Activated CD8-positive, alpha-beta T cell treated with anti-CD3 and anti-CD28 coated beads for 36 hours (primary cell): ENCODE data around the gene CREBZF. TPM values are rescaled to one million over a fixed set of nuclear protein-coding genes. Genes with fewer than 3 reads are reported as not detected.
A peak's percentile ranks its signal among the peaks of the same experiment; 100 is the strongest.

Experiments used
- ATAC-seq: fragments of 200-7000 bp; cut with Tn5 transposase; one replicate; pipeline ENCODE4 v1.10.0; 2021; ENCODE audit warnings: mild to moderate bottlenecking, moderate library complexity
- CTCF ChIA-PET: fragments of 350-600 bp; sonication (Branson Sonifier 250); formaldehyde crosslinking; loops from one replicate; lab custom pipeline; 2021; ENCODE audit warnings: antibody characterized with exemption; lab: Charles Lee
- POLR2A ChIA-PET: fragments of 350-600 bp; sonication (Branson Sonifier 250); formaldehyde crosslinking; loops from one replicate; lab custom pipeline; 2021; ENCODE audit warnings: antibody characterized with exemption; lab: Charles Lee
- DNase-seq: peaks from one replicate; pipeline ENCODE4 v3.0.0-alpha.2; 2020
- H3K27ac Mint-ChIP-seq: one replicate; pipeline ENCODE4 v1.8.0; 2021; ENCODE audit warnings: mild to moderate bottlenecking, mixed read lengths
- H3K27me3 Mint-ChIP-seq: one replicate; pipeline ENCODE4 v1.8.0; 2021; ENCODE audit warnings: mixed read lengths
- H3K36me3 Mint-ChIP-seq: one replicate; pipeline ENCODE4 v1.8.0; 2021; ENCODE audit warnings: low read depth, mixed read lengths
- H3K4me1 Mint-ChIP-seq: one replicate; pipeline ENCODE4 v1.8.0; 2021; ENCODE audit warnings: low read depth, mixed read lengths
- H3K4me3 Mint-ChIP-seq: one replicate; pipeline ENCODE4 v1.8.0; 2021; ENCODE audit warnings: mild to moderate bottlenecking, moderate library complexity, mixed read lengths
- H3K9me3 Mint-ChIP-seq: one replicate; pipeline ENCODE4 v1.8.0; 2021; ENCODE audit warnings: mixed read lengths
- CTCF ChIP-seq: fragments of 200-600 bp; IDR thresholded peaks from one replicate; pipeline ENCODE4 v1.8.0; 2022; ENCODE audit warnings: antibody characterized with exemption, mild to moderate bottlenecking
- intact Hi-C: fragments of 100-400 bp; cut with micrococcal nuclease; formaldehyde crosslinking; loops from one replicate; pipeline ENCODE4 v1.10.0; 2022
- total RNA-seq, 2 experiments: library from RNA; stranded (reverse); gene quantifications; one replicate each; pipeline ENCODE4 v1.2.3, GENCODE V29; 2021

CREBZF gene
- total RNA-seq, 2 experiments from 2014 or later, result 44.8 to 46.5 TPM

- POLR2A ChIA-PET, result interaction anchor here (0.5 to 4.1 kb wide), 18 partner anchors 9 to 607 kb away, joined by 3 to 38 read pairs (median 4); partner anchors contain the start of genes CREBZF, DLG2 and TMEM126B
- no peak for TF ChIP-seq CTCF
- Mint-ChIP-seq H3K9me3 (no peaks in the 10 kb centered on the region), H3K27me3 (peaks cover 8% of the 10 kb centered on the region), H3K4me3 (peak within 1 kb of the TSS; percentile 90), H3K36me3 (peaks cover 17% of the 10 kb centered on the region), H3K27ac (peak within 1 kb of the TSS; percentile 95), H3K4me1 (peaks cover 37% of the 10 kb centered on the region)
- intact Hi-C loops, result no loop called here
- ATAC-seq (peak; percentile 96), DNase-seq (peak; percentile 96)
- CTCF ChIA-PET, result interaction anchor here (0.7 to 2.9 kb wide), 11 partner anchors 9 to 68 kb away, joined by 3 to 14 read pairs (median 3); partner anchors contain the start of genes DLG2 and TMEM126B
These were observed 17.2 kb downstream of the CREBZF start, which contains the start of gene TMEM126A for GRCh38 chr11:85647604-85648299. TMEM126A (plus strand) TSS chr11:85647967; CDS start chr11:85650256, 2,289 bp downstream.

GRCh38 chr11:85647078-85647477, 17.9 kb downstream of the CREBZF start:
- Mint-ChIP-seq H3K27me3 (peaks cover 8% of the 10 kb centered on the region), H3K27ac (peak overlapping the region; percentile 95), H3K4me1 (peaks cover 33% of the 10 kb centered on the region), H3K36me3 (peaks cover 15% of the 10 kb centered on the region), H3K9me3 (no peaks in the 10 kb centered on the region), H3K4me3 (peak overlapping the region; percentile 90)
- ChIA-PET POLR2A (interaction anchor here (0.6 to 4.1 kb wide), 13 partner anchors 9 to 106 kb away, joined by 3 to 38 read pairs (median 5); partner anchors contain the start of genes CREBZF, DLG2 and TMEM126B), CTCF (interaction anchor here (0.7 to 2.9 kb wide), 10 partner anchors 10 to 69 kb away, joined by 3 to 14 read pairs (median 3); partner anchors contain the start of genes DLG2 and TMEM126B)
- ATAC-seq, result no peak
- intact Hi-C loops, result no loop called here
- no peak for DNase-seq
- TF ChIP-seq CTCF, result no peak

- Mint-ChIP-seq H3K4me3 (no peak overlapping the region), H3K27me3 (peaks cover 8% of the 10 kb centered on the region), H3K36me3 (peaks cover 7% of the 10 kb centered on the region), H3K4me1 (peaks cover 4% of the 10 kb centered on the region), H3K9me3 (no peaks in the 10 kb centered on the region), H3K27ac (no peak overlapping the region)
- intact Hi-C loops, result no loop called here
- ChIA-PET CTCF (no interaction called here), POLR2A (no interaction called here)
- DNase-seq (no peak), ATAC-seq (no peak)
- TF ChIP-seq CTCF, result no peak
These were observed 21.7 kb downstream of the CREBZF start for GRCh38 chr11:85643191-85643614.

- ChIA-PET CTCF (no interaction called here), POLR2A (interaction anchor here (1.0 kb wide), 1 partner anchor 13 kb away, joined by 3 read pairs; the partner anchor contains the start of gene TMEM126A)
- ATAC-seq (no peak), DNase-seq (no peak)
- Mint-ChIP-seq H3K9me3 (no peaks in the 10 kb centered on the region), H3K36me3 (peaks cover 33% of the 10 kb centered on the region), H3K27me3 (no peaks in the 10 kb centered on the region), H3K4me1 (peaks cover 14% of the 10 kb centered on the region), H3K4me3 (no peak overlapping the region), H3K27ac (no peak overlapping the region)
- intact Hi-C loops, result no loop called here
- no peak for TF ChIP-seq CTCF
These were observed 30.2 kb downstream of the CREBZF start for GRCh38 chr11:85634747-85635146.
